Calu3 (cell line): ENCODE measurements around the gene SLC23A3. TPM values are rescaled to one million over a fixed set of nuclear protein-coding genes. Genes with fewer than 3 reads are reported as not detected.
A peak's percentile ranks its signal among the peaks of the same experiment; 100 is the strongest.

Experiments
- BruUV-seq: library from RNA; stranded (reverse); fragments of 400-500 nt; replicated peaks from 2 replicates; lab custom pipeline; 2021; lab: Mats Ljungman, UMichigan
- CTCF ChIA-PET: fragments of 300-600 bp; sonication (Branson Sonifier 250); formaldehyde crosslinking; loops from one replicate; lab custom pipeline; 2022; ENCODE audit warnings: antibody characterized with exemption; lab: Charles Lee
- DNase-seq: peaks from one replicate; pipeline ENCODE4 v3.0.0; 2022
- H3K27ac Mint-ChIP-seq: one replicate; pipeline ENCODE4 v1.8.0; 2022; ENCODE audit warnings: mixed read lengths; ENCODE audit not compliant: unreplicated experiment
- H3K27me3 Mint-ChIP-seq: one replicate; pipeline ENCODE4 v1.8.0; 2022; ENCODE audit warnings: mixed read lengths; ENCODE audit not compliant: unreplicated experiment
- H3K36me3 Mint-ChIP-seq: one replicate; pipeline ENCODE4 v1.8.0; 2022; ENCODE audit warnings: mild to moderate bottlenecking, moderate library complexity, mixed read lengths; ENCODE audit not compliant: insufficient read depth, unreplicated experiment
- H3K4me1 Mint-ChIP-seq: one replicate; pipeline ENCODE4 v1.8.0; 2022; ENCODE audit warnings: mild to moderate bottlenecking, low read depth, mixed read lengths; ENCODE audit not compliant: unreplicated experiment
- H3K4me3 Mint-ChIP-seq: one replicate; pipeline ENCODE4 v1.8.0; 2022; ENCODE audit warnings: mild to moderate bottlenecking, low read depth, moderate library complexity, mixed read lengths; ENCODE audit not compliant: unreplicated experiment
- H3K9me3 Mint-ChIP-seq: one replicate; pipeline ENCODE4 v1.8.0; 2022; ENCODE audit warnings: low read depth, mixed read lengths; ENCODE audit not compliant: unreplicated experiment
- CTCF ChIP-seq: fragments of 200-600 bp; IDR thresholded peaks from one replicate; pipeline ENCODE4 v1.8.0; 2022; ENCODE audit warnings: antibody characterized with exemption; ENCODE audit not compliant: unreplicated experiment
- intact Hi-C: fragments of 100-400 bp; cut with micrococcal nuclease; formaldehyde crosslinking; loops from one replicate; pipeline ENCODE4 v1.10.0; 2022; ENCODE audit not compliant: unreplicated experiment
- total RNA-seq: library from RNA; stranded (reverse); gene quantifications from 2 replicates; pipeline ENCODE4 v1.2.3, GENCODE V29; 2022

SLC23A3 gene
- total RNA-seq, 1 experiment from 2014 or later: 4.4 TPM

GRCh38 chr2:219160186-219161017 is 9.4 kb downstream of the SLC23A3 start, which contains the start of gene NHEJ1:
NHEJ1 (minus strand) TSS chr2:219160815; CDS start chr2:219158362, 2,453 bp downstream.
- BruUV-seq: no TSS peak
- CTCF ChIA-PET: no interaction called here
- intact Hi-C loops: loop anchor here (1.0 to 10.0 kb wide), 3 partner anchors 54 to 192 kb away; partner anchors contain the start of gene ABCB6
- H3K9me3 Mint-ChIP-seq: no peaks in the 10 kb centered on the region
- H3K27me3 Mint-ChIP-seq: no peaks in the 10 kb centered on the region
- H3K36me3 Mint-ChIP-seq: peaks cover 12% of the 10 kb centered on the region
- peak; percentile 98 for TF ChIP-seq CTCF
- H3K4me1 Mint-ChIP-seq: peaks cover 10% of the 10 kb centered on the region
- peak within 1 kb of the TSS; percentile 83 for H3K4me3 Mint-ChIP-seq
- DNase-seq: peak; percentile 97
- peak within 1 kb of the TSS; percentile 80 for H3K27ac Mint-ChIP-seq

GRCh38 chr2:219159771-219160185 is 10.1 kb downstream of the SLC23A3 start:
- peaks cover 12% of the 10 kb centered on the region for H3K36me3 Mint-ChIP-seq
- no peaks in the 10 kb centered on the region for H3K9me3 Mint-ChIP-seq
- no peak for DNase-seq
- intact Hi-C loops: loop anchor here (1.0 to 10.0 kb wide), 5 partner anchors 37 to 285 kb away; partner anchors contain the start of gene ABCB6
- no peak for TF ChIP-seq CTCF
- CTCF ChIA-PET: no interaction called here
- peak overlapping the region; percentile 83 for H3K4me3 Mint-ChIP-seq
- no peaks in the 10 kb centered on the region for H3K27me3 Mint-ChIP-seq
- peaks cover 10% of the 10 kb centered on the region for H3K4me1 Mint-ChIP-seq
- BruUV-seq: TSS peak; percentile 47
- H3K27ac Mint-ChIP-seq: peak overlapping the region; percentile 80

DNA sequence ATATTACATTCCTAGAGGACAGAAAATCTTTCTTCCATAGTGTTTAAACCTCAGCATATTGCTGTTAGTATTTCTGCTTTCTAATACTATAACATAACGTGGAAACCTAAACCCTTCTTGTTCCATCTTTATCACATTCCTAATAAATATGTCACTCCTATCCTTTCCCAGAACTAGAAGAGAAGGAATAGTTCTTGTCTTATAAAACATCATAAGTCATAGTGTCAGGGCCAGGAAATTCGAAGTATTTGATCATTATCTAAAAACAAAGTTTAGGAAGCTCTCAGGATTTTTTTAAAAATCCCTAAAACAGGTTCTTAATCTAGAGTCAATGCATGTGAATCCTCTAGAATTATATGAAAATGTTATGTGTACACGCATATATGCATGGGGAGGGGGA is 11.2 kb downstream of the SLC23A3 start:
- DNase-seq: no peak
- no peak overlapping the region for H3K27ac Mint-ChIP-seq
- peaks cover 12% of the 10 kb centered on the region for H3K36me3 Mint-ChIP-seq
- CTCF ChIA-PET: no interaction called here
- intact Hi-C loops: loop anchor here (5.0 to 10.0 kb wide), 2 partner anchors 36 to 284 kb away; no protein-coding TSS in a partner anchor
- H3K27me3 Mint-ChIP-seq: no peaks in the 10 kb centered on the region
- TF ChIP-seq CTCF: no peak
- H3K4me3 Mint-ChIP-seq: no peak overlapping the region
- peaks cover 10% of the 10 kb centered on the region for H3K4me1 Mint-ChIP-seq
- BruUV-seq: no TSS peak
- H3K9me3 Mint-ChIP-seq: no peaks in the 10 kb centered on the region

GRCh38 chr2:219158025-219158424 is 11.8 kb downstream of the SLC23A3 start:
- H3K4me1 Mint-ChIP-seq: peaks cover 10% of the 10 kb centered on the region
- intact Hi-C loops: loop anchor here (5.0 to 10.0 kb wide), 2 partner anchors 36 to 283 kb away; no protein-coding TSS in a partner anchor
- H3K9me3 Mint-ChIP-seq: no peaks in the 10 kb centered on the region
- no peak overlapping the region for H3K4me3 Mint-ChIP-seq
- no peaks in the 10 kb centered on the region for H3K27me3 Mint-ChIP-seq
- CTCF ChIA-PET: no interaction called here
- peaks cover 12% of the 10 kb centered on the region for H3K36me3 Mint-ChIP-seq
- BruUV-seq: no TSS peak
- DNase-seq: no peak
- no peak overlapping the region for H3K27ac Mint-ChIP-seq
- TF ChIP-seq CTCF: no peak
